Hematopoietic multipotent progenitor cell (in vitro differentiated cells): ENCODE data around the gene PKP4. TPM values are rescaled to one million over a fixed set of nuclear protein-coding genes. Genes with fewer than 3 reads are reported as not detected.

ENCODE experiments used
- DNase-seq, 3 donors: peaks; one replicate each; pipeline ENCODE4 v3.0.0-alpha.2; 2011 to 2015; ENCODE audit warnings: low read depth in 2 of 3, low spot score in 2 of 3
- total RNA-seq: library from RNA; depleted of rRNA; stranded (reverse); fragments of >200 nt; gene quantifications from one replicate; pipeline ENCODE4 v1.2.3, GENCODE V29; 2012

The PKP4 gene
- total RNA-seq, 1 donor = 39.3 TPM

DNA sequence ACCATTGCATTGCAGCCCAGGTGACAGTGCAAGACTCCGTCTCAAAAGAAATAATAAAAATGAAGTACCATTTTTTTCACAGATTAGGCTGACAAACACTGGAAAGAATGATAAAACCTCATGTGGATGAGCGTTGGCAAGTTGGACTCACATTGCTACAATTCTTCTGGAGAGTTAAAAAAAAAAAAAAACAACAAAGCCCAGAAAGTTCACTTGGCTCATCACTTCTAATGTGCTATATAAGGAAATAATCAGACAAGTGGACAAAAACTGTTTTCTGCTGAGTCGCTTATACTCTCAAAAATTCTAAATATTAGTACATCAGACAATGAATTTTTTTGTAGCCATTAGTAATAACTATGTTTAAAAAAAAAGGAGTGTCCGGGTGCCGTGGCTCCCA lies 38.4 kb downstream of the PKP4 start:
- no peak for DNase-seq

DNA sequence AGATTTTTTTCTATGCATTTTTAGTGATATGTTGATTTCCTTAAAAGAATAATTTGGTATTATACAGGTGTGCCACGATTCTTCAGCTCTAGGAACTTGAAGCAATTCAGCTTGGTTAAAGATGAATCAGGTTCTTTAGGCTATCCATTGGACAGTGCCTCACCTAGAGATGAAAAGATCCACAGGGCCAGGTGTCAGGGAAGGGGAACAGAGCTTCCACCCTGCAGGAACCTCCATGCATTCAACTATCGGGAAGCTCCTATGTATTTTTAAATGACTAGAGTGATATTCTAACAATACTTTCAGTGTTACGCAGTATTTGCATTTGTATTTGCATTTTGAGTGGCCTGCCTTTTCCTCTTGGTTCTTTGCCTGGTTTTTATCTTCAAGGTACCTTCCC lies 40.2 kb downstream of the PKP4 start:
- DNase-seq = no peak

DNA sequence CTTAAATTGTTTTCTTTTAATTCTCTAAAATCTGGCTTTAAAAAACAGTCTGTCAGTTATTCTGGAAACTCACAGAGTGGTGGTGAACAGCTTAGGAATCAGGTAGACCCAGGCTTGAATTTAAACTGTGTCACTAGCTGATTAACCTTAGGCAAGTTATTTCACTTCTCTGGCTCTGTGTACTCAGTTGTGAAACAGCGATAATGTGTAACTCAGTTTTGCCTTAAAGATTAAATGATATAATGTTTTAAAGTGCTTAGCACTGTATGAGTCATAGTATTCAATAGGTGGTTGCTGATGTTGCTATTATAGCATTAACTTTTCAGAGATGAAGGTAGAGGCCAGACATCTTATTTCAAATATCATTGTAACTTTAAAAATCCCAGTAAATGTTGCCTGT lies 40.7 kb downstream of the PKP4 start:
- no peak for DNase-seq

DNA sequence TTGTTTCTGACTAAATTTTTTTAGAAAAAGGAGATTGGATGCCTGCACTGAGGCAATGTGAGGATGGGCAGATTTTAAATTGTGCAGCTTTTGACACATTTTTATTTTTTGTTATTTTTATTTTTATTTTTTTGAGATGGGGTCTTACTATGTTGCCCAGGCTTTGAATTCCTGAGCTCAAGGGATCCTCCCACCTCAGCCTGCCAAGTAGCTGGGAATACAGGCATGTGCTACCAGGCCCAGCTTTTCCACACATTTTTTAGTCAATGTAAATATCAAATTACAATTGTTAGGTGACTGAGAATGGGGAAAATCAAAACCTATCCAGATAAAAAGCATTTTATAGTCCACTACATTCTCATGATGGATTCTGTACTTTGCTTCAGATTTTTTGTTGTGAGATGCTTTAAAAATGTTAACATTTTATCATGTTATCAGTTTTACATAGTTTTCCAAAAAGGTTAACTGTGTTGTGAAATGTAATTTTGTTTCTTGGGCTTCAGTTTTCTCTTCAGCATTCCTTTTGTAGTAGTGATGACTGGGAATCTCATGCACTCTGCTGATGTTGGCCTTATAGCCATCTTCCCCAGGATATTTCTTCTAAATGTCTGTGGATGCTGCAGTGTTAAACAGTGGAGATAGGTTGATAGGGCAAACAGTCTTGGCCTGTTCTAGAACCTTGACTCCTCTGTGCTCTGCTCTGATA lies 41.4 kb downstream of the PKP4 start:
- DNase-seq = no peak

DNA sequence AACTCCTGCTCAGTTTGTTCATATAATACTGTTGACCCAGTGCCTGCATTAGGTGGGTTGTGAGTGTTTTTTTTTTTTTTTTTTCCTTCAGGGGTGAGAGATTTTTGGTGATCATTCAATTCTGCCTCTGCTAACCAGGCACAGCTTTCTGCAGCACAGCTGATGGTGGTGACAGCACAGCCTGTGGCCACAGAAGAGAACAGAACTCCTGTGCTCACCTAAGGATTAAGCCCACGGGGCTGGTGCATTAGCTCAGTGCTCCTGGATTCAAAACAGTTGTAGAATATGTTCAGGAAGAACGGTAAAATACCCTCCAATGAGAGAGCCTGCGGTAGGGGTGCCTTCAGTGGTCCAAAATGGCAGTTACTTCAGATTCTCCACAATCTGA lies 42.0 kb downstream of the PKP4 start:
- no peak for DNase-seq

DNA sequence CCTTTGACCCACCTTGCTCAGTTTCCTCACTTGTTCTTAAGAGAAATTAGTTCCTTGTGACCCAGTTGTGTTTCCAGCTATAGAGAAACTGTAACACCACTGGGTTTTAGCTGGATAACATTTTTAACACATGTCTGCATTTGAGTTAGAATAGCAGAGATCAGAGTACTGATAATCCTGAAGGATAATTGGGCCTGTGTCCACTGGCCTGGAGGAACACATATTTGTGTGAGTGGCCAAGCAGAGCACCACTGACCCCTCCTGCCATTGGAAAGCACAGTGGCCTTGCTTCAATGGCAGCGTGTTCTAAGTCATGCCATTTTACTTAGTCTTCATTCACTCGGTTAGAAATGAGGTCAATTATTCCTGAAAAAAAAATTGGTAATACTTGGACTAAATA lies 42.6 kb downstream of the PKP4 start:
- no peak for DNase-seq

DNA sequence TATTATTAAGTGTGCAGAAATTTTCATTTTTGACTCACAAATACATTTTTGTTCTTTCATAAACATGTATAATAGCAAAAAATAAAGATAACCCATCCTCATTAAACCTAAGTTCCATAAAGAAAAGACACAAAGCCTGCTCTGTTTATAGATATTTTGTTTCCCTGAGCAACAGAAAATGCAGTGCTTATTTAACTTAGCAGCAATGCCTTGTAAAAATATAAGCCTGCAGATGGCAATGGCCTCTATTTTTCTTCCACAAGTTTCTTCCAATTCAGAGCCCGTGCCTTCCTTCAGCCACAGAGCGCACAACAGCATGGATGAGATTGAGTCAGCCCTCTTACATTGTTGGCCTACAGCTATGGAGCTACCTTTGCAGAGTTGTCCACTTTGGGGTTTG lies 43.6 kb downstream of the PKP4 start:
- DNase-seq = no peak

DNA sequence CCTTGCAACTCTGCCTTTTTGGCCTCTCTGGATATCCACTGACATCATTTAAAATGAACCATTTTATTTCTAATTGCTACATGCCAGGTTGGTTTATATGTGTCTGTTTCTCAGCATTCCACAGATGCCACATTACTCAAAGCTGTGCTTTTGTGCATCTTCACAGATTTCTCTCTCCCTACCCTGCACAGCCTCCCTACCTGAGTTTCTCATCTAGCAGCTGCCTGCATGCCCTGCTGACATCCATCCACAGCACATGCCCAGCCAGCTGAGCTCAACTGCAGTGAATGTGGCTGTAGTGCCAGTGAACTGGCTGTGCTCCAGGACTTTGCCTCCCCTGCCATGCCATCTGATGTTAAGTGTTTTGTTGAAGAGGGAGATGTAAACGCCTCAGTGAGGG lies 44.5 kb downstream of the PKP4 start:
- DNase-seq = no peak

DNA sequence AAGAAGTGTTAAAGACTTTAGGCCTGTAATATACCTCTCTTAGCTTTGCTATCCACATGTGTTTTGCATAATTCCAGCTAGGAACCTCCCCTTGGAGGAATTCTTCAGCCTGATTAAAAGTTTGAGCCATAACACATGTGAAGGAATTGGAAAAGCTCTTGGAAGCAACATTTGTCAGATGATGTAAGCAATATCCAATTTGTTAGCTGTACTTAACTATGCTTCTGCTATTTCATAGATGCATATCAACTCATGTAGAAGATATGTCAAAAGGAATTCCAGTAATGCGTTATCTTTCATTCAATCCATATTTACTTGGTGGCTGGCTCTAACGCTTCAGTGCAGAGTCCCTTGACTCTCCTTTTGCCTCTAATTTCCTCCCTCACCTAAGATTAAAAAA lies 46.2 kb downstream of the PKP4 start:
- no peak for DNase-seq

DNA sequence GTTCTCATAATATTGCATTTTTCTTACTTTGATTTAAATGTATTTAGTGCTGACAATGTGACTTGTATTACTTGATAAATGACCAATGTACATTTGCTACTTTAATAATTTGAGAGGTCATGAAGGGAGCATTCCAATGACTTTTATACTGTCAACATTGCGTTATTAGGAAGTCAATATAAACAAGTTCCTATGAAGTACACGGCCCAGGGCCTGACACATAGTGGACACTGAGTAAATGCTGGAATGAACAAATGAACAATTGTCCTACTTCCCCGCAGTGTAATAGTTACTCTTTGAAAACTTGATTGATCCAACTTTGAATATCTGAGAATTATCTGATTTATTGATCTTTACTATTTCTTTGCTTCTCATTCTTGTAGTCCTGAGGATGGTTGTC lies 47.3 kb downstream of the PKP4 start:
- no peak for DNase-seq

DNA sequence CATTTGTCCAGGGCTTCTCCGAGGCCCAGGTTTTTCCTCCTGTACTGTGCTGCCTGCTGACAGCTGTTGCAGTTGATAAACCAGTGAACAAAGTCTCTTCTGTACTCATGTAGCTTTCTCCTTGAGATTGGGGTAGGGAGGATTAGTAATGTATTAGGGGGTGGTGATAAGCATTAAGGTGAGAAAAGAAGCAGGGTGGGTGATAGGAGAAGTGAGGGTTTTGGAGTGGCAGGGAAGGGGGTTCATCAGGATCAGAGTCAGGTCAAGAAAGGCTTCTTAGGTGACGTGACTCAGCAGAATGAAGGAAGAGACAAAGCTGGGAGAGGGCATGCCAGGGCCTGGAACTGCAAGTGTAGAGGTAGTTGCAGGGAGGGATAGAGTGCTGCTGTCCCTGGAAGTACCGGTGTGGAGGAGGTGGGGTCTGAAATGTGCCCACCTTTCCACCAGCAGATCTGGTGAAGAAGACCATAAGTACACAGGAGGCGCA lies 48.7 kb downstream of the PKP4 start:
- DNase-seq = no peak

DNA sequence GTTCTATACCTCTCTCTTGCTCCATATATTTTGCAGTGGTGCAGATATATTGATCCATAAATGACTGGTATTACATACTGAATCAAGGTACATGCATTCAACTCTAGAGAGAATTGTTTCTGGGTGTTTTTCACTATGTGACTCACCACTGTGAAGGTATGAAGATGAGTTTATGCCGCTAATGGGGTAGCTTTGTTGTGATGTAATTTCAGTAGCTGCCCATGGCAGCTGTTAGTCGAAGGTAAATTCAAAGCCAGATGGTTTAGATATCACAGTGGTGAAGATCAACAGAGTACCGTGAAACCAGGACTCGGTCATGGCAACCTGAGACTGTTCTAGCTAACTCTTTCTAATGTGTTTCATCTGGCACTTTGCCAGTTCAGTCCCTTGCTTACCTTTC lies 50.4 kb downstream of the PKP4 start:
- DNase-seq = no peak

DNA sequence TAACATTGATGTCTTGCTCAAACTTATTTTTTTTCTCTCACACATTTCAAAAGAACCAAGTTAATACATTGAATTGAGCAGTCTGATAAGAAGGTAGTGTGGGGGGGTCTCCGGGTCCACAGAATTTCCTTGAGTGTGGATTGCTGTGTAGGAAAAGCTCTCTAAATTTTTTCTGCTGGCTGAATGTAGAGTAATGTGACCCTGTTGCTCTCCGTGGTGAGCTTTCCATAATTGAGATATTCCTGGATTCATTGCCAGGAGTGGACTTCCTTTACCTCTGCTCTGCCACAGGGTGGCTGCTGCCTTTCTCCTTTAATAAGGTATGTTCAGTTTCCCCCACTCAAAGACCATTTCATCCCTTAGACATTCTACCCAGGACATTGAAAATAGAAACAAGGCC lies 50.9 kb downstream of the PKP4 start:
- no peak for DNase-seq

DNA sequence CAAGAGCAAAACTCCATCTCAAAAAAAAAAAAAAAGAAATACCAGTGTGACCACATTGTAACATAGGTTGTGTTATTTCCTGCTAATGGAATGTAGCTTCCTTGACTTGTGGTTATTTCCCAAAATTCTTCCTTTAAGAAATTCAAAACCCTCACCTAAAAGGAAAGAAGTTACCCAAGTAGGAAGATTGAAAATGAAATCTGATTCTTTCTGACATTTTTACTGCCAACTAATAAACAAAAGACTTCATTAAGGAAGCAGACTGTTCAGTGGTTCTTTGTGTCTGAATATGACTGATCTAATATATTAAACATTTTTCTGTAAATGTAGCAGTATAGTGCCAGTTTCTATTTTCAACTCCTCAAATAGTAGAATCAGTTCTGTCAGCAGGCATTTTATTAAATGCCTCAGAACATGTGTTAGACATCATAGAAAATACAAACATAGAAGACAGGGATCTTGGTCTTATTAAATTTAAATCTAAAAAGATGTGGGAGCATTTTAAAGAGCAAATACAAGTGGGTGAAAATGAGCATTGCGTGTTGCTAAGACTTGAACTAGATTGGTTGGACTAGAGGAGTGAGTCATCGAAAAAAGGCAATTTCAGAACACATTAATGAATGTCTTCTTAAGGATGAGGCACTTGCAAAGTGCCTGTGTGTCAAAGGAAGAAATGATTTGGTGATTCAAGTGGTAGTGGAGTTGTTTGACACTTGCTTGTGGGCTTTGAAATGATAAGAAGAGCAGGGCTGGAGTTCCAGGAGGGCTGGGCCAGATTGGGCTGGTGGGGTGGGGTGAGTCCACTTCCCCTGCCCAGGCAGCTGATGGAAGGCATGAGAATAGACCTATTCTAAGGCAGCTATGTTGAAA lies 53.4 kb downstream of the PKP4 start:
- DNase-seq = no peak

DNA sequence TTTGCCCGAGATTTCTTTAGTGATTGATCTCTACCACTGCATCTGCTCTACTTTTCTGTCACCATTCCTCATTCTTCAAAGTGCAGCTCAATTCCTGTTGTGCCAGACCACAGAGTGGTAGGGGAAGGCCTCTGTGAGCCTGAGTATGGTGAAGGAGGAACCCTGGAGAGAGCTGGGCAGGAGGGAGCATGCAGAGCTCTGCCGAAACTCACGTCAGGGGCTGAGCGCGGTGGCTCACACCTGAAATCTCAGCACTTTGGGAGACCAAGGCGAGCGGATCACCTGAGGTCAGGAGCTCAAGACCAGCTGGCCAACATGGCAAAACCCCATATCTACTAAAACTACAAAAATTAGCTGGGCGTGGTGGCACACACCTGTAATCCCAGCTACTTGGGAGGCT lies 54.1 kb downstream of the PKP4 start:
- DNase-seq = no peak

DNA sequence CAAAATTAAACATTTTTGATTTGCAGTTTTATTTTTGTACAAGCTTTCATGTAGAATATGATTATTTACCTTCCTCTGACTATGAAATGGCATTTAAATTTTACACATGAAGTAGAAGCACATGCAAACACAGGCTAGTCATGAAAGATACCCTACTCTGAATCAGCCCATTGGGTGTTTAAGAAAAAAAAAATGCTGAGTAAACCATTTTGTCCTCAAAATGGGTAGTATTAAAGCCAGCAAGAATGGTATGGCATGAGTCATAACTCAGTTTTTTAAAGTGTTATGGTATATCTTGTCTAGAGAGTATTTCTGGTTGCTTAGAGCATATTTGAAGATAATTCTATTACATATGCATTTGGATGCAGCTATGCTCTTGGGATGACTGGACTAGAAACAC lies 55.0 kb downstream of the PKP4 start:
- DNase-seq = no peak

DNA sequence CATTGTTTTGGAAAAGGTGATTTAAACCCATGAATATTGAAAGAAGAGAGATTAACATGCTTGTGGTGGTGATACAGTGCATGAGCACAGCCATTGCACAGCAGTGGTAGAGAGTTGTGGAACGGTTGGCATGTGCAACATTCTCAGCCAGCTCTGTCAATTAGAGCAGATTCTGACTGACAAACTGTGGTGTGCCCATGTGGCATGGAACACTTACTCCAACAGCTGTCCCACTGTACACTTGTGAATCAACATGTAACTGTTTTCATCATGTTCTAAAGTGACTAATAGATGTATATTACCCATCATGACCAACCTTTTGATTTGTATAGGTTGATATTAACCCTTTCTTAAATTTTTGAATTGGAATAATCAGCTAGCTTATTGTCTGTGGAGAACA lies 55.6 kb downstream of the PKP4 start:
- no peak for DNase-seq

DNA sequence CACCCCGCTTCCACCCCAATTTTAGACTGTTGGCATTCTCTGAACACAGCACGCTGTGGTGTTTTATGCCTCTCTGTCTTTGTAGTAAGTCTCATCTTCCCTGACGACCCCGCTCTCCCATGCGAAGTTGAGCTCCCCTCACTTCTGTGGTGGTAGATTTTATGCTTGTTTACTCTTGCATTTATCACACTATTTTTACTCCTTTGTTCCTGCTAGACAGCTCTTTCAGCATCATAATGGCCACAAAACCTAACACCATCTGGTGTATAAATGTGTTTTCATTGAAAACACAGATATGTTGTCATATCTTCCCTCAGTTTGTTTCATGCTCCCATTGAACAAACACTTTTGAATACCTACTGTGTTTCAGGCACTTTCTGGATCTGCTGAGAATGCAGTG lies 57.1 kb downstream of the PKP4 start:
- no peak for DNase-seq

DNA sequence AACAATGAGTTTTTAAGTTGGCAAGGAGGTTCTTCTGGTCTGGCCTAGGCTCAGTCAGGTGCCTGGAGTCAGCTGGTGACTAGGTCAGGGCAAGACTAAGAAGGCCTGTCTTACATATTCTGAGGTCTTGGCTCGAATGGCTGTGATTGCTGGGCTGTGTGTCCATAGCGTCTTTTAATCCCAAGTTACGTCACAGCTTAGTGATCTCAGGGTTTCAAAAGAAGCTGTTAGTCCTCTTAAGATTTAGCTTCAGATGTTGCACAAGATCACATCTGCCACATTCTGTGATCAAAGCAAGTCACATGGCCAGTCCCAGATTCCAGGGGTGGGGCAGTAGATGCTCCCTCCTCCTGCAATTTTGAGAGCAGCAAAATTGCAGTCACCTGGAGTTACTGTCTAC lies 61.3 kb downstream of the PKP4 start:
- DNase-seq = no peak

DNA sequence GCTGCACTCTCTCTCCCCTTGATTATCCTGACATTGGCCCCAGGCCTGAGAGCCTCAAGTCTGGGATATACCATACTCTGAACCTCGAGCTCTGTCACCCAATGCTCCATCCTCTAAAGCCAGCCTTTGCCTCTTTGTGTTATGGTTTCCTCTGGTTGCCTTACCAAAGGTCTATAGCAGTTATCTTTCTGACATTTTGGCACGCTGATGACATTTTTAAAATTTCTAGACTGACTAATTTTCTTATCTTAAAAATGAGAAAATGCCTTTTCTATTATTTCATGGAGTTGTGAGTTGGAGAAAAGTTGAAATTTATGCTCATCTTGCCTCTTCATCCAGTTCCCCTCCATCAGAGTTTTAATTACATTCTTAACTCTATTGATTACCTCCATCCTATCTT lies 62.7 kb downstream of the PKP4 start:
- DNase-seq = no peak

DNA sequence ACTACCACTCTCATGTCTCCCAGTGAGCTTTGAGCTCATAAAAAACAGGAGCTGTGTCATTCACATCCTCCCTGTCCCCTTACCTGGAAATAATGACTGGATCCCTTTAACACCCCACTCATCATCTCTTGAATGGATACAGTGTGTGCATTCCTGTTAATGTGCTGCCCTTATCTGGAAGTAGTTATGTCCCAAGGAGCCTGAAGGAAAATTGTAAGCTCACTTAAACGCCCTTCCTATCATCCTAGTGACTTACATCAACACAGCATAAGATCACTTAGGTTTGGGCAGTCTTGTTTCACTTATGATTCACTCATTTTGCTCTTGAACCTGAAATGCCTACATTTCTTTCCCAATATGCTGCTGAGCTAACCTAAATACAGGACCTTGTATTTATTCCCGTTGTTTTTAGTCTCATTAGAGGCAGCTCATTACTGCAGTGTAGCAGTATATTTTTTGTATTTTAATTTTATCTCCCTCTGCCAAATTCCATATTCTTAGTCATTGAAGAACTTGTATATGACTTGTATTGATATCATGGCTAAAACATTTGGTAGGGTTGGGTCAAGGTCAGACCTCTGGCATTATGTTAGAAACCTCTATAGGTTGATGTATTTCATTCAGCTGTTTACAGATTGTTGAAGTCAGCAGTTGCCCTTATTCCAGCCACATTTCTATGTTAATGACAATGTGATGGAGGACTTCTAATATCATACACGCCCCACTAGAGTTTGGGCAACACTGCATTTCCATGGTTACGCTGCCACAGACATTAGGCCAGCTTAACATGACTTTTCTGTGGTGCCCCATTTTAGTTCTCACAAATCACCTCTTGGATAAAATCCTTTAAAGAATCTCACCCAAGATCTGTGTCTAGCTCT lies 72.9 kb downstream of the PKP4 start:
- DNase-seq = no peak
